ENCODE data around the gene RGL3. TPM values are rescaled to one million over a fixed set of nuclear protein-coding genes. Genes with fewer than 3 reads are reported as not detected.
A peak's percentile ranks its signal among the peaks of the same experiment; 100 is the strongest.

Gene RGL3
- total RNA-seq, 1 experiment from 2014 or later = not detected

- no TSS peak for BruUV-seq (replicated peaks)
- CTCF ChIA-PET = interaction anchor here (0.6 kb wide), 1 partner anchor 63 kb away, joined by 3 read pairs; no protein-coding TSS in a partner anchor
- peaks cover 15% of the 10 kb centered on the region for H3K36me3 Mint-ChIP-seq (ENCODE audit: insufficient read depth, unreplicated experiment)
- no peak for DNase-seq (ENCODE audit: unreplicated experiment)
- no peaks in the 10 kb centered on the region for H3K27me3 Mint-ChIP-seq (ENCODE audit: insufficient read depth, unreplicated experiment)
- H3K4me3 Mint-ChIP-seq (ENCODE audit: unreplicated experiment) = no peak overlapping the region
- POLR2A ChIA-PET = interaction anchor here (0.9 to 1.9 kb wide), 2 partner anchors 11 to 32 kb away, joined by 5 read pairs; partner anchors contain the start of gene RAB3D
- H3K4me1 Mint-ChIP-seq (ENCODE audit: insufficient read depth, unreplicated experiment) = no peaks in the 10 kb centered on the region
- intact Hi-C loops (cut with micrococcal nuclease) = no loop called here
- no peaks in the 10 kb centered on the region for H3K9me3 Mint-ChIP-seq (ENCODE audit: unreplicated experiment)
- TF ChIP-seq CTCF (IDR thresholded peaks at IDR 0.05; ENCODE audit: unreplicated experiment) = no peak
- no peak overlapping the region for H3K27ac Mint-ChIP-seq (ENCODE audit: low read depth, unreplicated experiment)
Measured at GRCh38 chr19:11370744-11371143, 48.4 kb downstream of the RGL3 start.

GRCh38 chr19:11367528-11367927, 51.6 kb downstream of the RGL3 start:
- no peaks in the 10 kb centered on the region for H3K4me1 Mint-ChIP-seq (ENCODE audit: insufficient read depth, unreplicated experiment)
- no peaks in the 10 kb centered on the region for H3K9me3 Mint-ChIP-seq (ENCODE audit: unreplicated experiment)
- peaks cover 31% of the 10 kb centered on the region for H3K36me3 Mint-ChIP-seq (ENCODE audit: insufficient read depth, unreplicated experiment)

GRCh38 chr19:11365557-11366117, 53.5 kb downstream of the RGL3 start:
- Mint-ChIP-seq H3K27me3 (ENCODE audit: insufficient read depth, unreplicated experiment) (no peaks in the 10 kb centered on the region), H3K27ac (ENCODE audit: low read depth, unreplicated experiment) (no peak overlapping the region), H3K36me3 (ENCODE audit: insufficient read depth, unreplicated experiment) (peaks cover 45% of the 10 kb centered on the region), H3K4me3 (ENCODE audit: unreplicated experiment) (no peak overlapping the region), H3K9me3 (ENCODE audit: unreplicated experiment) (no peaks in the 10 kb centered on the region), H3K4me1 (ENCODE audit: insufficient read depth, unreplicated experiment) (no peaks in the 10 kb centered on the region)
- TF ChIP-seq CTCF (IDR thresholded peaks at IDR 0.05; ENCODE audit: unreplicated experiment) = no peak
- ChIA-PET POLR2A (interaction anchor here (0.7 kb wide), 1 partner anchor 9 kb away, joined by 3 read pairs; the partner anchor contains the start of gene SWSAP1), CTCF (interaction anchor here (0.7 kb wide), 1 partner anchor 335 kb away, joined by 3 read pairs; no protein-coding TSS in a partner anchor)
- BruUV-seq (replicated peaks) = no TSS peak
- intact Hi-C loops (cut with micrococcal nuclease) = no loop called here
- DNase-seq (ENCODE audit: unreplicated experiment) = no peak

More at GRCh38 chr19:11367528-11367927, 51.6 kb downstream of the RGL3 start:
- Mint-ChIP-seq H3K27me3 (ENCODE audit: insufficient read depth, unreplicated experiment) (no peaks in the 10 kb centered on the region), H3K4me3 (ENCODE audit: unreplicated experiment) (no peak overlapping the region), H3K27ac (ENCODE audit: low read depth, unreplicated experiment) (no peak overlapping the region)
- BruUV-seq (replicated peaks) = no TSS peak
- POLR2A ChIA-PET = interaction anchor here (1.6 kb wide), 1 partner anchor 21 kb away, joined by 6 read pairs; the partner anchor contains the start of genes CCDC159 and TMEM205
- CTCF ChIA-PET = interaction anchor here (0.8 to 1.9 kb wide), 2 partner anchors 14 to 56 kb away, joined by 5 to 6 read pairs; no protein-coding TSS in a partner anchor
- DNase-seq (ENCODE audit: unreplicated experiment) = no peak
- intact Hi-C loops (cut with micrococcal nuclease) = no loop called here
- no peak for TF ChIP-seq CTCF (IDR thresholded peaks at IDR 0.05; ENCODE audit: unreplicated experiment)

GRCh38 chr19:11364935-11365334, 54.2 kb downstream of the RGL3 start:
- POLR2A ChIA-PET = interaction anchor here (1.1 kb wide), 1 partner anchor 9 kb away, joined by 3 read pairs; no protein-coding TSS in a partner anchor

More at GRCh38 chr19:11364935-11365334, 54.2 kb downstream of the RGL3 start:
- no peaks in the 10 kb centered on the region for H3K27me3 Mint-ChIP-seq (ENCODE audit: insufficient read depth, unreplicated experiment)
- CTCF ChIA-PET = no interaction called here
- TSS peak; percentile 52 for BruUV-seq (replicated peaks)
- no peaks in the 10 kb centered on the region for H3K9me3 Mint-ChIP-seq (ENCODE audit: unreplicated experiment)
- peaks cover 40% of the 10 kb centered on the region for H3K36me3 Mint-ChIP-seq (ENCODE audit: insufficient read depth, unreplicated experiment)
- no peaks in the 10 kb centered on the region for H3K4me1 Mint-ChIP-seq (ENCODE audit: insufficient read depth, unreplicated experiment)
- no peak for DNase-seq (ENCODE audit: unreplicated experiment)
- no peak overlapping the region for H3K4me3 Mint-ChIP-seq (ENCODE audit: unreplicated experiment)
- H3K27ac Mint-ChIP-seq (ENCODE audit: low read depth, unreplicated experiment) = no peak overlapping the region
- no peak for TF ChIP-seq CTCF (IDR thresholded peaks at IDR 0.05; ENCODE audit: unreplicated experiment)
- intact Hi-C loops (cut with micrococcal nuclease) = no loop called here

Measured in MCF 10A (cell line).